GM18907 (cell line): ENCODE measurements around the gene ITGAV.
A peak's percentile ranks its signal among the peaks of the same experiment; 100 is the strongest.

Experiments used
- ATAC-seq: cut with Tn5 transposase; IDR thresholded peaks from one replicate; pipeline ENCODE4 v1.9.1; 2021; ENCODE audit warnings: mild to moderate bottlenecking, moderate library complexity; ENCODE audit not compliant: unreplicated experiment

ITGAV gene

GRCh38 chr2:186611526-186611925 is 21.7 kb downstream of the ITGAV start:
- ATAC-seq: no peak

- ATAC-seq: no peak
Observed at GRCh38 chr2:186612026-186612425, 22.2 kb downstream of the ITGAV start.

- peak; percentile 49 for ATAC-seq
Observed at GRCh38 chr2:186612555-186613440, 22.9 kb downstream of the ITGAV start.

GRCh38 chr2:186614373-186614772 is 24.5 kb downstream of the ITGAV start:
- ATAC-seq: no peak

- no peak for ATAC-seq
Observed at GRCh38 chr2:186617148-186617547, 27.3 kb downstream of the ITGAV start.

GRCh38 chr2:186617771-186618170 is 27.9 kb downstream of the ITGAV start:
- ATAC-seq: no peak

- no peak for ATAC-seq
Observed at GRCh38 chr2:186618696-186619095, 28.8 kb downstream of the ITGAV start.

- no peak for ATAC-seq
Observed at GRCh38 chr2:186623084-186623483, 33.2 kb downstream of the ITGAV start.

GRCh38 chr2:186624276-186624675 is 34.4 kb downstream of the ITGAV start:
- ATAC-seq: no peak

- no peak for ATAC-seq
Observed at GRCh38 chr2:186629250-186629996, 39.6 kb downstream of the ITGAV start.

- no peak for ATAC-seq
Observed at GRCh38 chr2:186632417-186632816, 42.6 kb downstream of the ITGAV start.

- no peak for ATAC-seq
Observed at GRCh38 chr2:186634701-186635100, 44.8 kb downstream of the ITGAV start.

- ATAC-seq: no peak
Observed at GRCh38 chr2:186636800-186637496, 47.1 kb downstream of the ITGAV start.

- ATAC-seq: no peak
Observed at GRCh38 chr2:186637497-186637800, 47.6 kb downstream of the ITGAV start.

GRCh38 chr2:186639939-186640338 is 50.1 kb downstream of the ITGAV start:
- peak; percentile 64 for ATAC-seq

- ATAC-seq: peak; percentile 26
Observed at GRCh38 chr2:186641132-186641806, 51.4 kb downstream of the ITGAV start.

- ATAC-seq: peak; percentile 89
Observed at GRCh38 chr2:186641807-186642321, 52.0 kb downstream of the ITGAV start.

GRCh38 chr2:186644791-186645190 is 54.9 kb downstream of the ITGAV start:
- no peak for ATAC-seq

GRCh38 chr2:186645999-186646398 is 56.1 kb downstream of the ITGAV start:
- ATAC-seq: no peak

GRCh38 chr2:186648130-186648529 is 58.3 kb downstream of the ITGAV start:
- no peak for ATAC-seq

GRCh38 chr2:186653511-186653910 is 63.7 kb downstream of the ITGAV start:
- no peak for ATAC-seq
